ENCODE measurements around the gene ZNF620.
"Not testable (repeated sequence)": the region's sequence is repeated elsewhere in the genome, so short reads cannot be mapped to it uniquely, and the experiment has no call there.

The ZNF620 gene

GRCh38 chr3:40505599-40506462, at the start of gene ZNF620:
TSS of gene ZNF620 (plus strand) at chr3:40506039. CDS start at chr3:40506353, 314 bp downstream.
- no peak for DNase-seq

GRCh38 chr3:40456279-40456939, 49.4 kb upstream of the ZNF620 start:
- DNase-seq = no peak

- DNase-seq = peak; percentile 94
Observed at GRCh38 chr3:40456940-40457823, 48.7 kb upstream of the ZNF620 start, which contains the start of gene RPL14. TSS of gene RPL14 (plus strand) at chr3:40457339. CDS start at chr3:40457472, 133 bp downstream.

DNA sequence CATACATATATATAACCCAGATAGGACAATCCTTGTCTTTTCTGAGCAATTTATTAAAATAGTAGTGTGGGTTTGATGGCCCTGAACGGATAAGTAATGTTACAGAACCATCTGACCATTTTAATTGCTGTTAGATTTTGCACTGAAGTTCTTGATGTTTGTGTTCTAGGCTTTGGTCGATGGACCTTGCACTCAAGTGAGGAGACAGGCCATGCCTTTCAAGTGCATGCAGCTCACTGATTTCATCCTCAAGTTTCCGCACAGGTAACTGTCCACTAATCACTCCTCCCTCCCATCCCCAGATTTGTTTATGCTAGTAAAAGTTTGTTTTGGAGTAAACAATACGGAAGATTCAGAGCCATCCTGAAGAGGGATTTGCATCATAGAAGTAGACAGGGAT, 47.4 kb upstream of the ZNF620 start:
- no peak for DNase-seq

DNA sequence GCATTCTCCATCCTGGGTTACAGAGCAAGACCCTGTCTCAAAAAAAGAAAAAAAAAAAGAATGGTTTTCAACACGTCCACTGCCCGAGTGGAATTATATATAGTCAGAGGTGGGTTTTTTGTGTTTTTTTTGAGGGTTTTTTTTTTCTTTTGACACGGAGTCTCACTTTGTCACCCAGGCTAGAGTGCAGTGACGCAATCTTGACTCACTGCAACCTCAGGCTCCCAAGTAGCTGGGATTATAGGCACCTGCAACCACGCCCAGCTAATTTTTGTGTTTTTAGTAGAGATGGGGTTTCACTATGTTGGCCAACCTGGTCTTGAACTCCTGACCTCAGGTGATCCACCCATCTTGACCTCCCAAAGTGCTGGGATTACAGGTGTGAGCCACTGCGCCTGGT, 45.4 kb upstream of the ZNF620 start:
- DNase-seq = peak; percentile 48

- no peak for DNase-seq
Observed at GRCh38 chr3:40461161-40461560, 44.7 kb upstream of the ZNF620 start.

DNA sequence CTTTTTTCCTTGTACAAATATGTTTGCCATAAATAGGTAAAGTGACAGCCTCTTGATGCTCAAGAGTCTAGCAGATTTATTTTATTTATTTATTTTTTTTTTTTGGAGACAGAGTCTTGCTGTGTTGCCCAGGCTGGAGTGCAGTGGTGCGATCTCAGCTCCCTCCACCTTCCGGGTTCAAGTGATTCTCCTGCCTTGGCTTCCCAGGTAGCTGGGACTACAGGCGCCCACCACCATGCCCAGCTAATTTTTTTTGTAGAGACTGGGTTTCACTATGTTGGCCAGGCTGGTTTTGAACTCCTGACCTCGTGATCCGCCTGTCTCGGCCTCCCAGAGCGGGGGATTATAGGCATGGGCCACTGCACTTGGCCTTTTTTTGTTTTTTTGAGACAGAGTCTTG, 43.0 kb upstream of the ZNF620 start:
- DNase-seq = not testable (repeated sequence)

DNA sequence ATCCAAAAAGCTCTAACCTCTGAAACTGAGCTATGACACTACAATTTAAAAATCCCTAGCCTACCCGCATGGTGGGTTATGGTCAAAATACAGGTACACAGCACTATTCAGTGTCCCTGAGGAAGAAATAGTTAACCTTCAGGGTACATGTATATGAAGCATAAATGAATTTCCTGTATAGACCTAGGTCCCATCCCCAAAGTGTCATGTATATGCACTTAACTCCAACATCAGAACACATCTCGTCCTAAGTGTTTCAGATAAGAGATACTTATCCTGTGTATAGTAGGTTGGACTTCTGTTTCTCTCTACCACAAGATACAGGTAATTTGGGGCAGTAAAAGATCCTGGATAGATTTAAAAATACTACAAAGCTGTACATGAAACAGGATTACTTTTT, 42.3 kb upstream of the ZNF620 start:
- no peak for DNase-seq

DNA sequence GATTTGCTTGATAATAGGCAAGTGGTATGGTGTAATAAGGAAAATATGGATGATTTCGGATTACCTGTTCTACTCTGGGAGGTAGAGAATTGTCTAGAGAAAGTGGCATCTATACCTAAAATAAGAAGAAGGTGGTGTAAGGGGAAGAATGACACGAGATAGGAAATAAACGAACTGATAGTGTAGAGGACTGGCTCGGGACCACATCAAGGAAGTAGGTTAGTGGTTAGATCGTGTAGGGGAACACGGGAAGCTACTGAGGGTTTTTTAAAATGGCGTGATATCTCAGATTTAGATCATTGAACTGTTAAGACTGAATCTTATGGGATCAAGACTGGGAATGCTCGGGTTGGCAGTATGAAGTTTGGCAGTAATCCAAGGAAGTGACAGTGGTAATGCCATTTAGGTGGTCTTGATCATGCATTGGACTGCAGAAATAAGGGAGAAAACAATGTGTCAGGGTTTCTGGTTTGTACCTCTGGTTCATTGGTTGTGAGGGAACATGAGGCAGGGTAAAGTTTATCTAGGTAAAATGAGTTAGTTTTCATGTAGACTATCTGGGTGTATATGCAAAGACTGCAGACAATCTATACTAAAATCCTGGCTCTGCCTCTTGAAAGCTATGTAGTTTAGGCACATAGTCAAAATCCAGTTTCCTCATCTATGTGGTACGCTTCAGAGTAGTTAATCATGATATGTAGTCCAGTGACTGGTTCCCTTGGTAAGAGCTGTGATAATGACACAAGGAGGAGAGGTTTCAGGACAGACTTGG, 41.3 kb upstream of the ZNF620 start:
- DNase-seq = no peak

- DNase-seq = no peak
Observed at GRCh38 chr3:40465111-40465407, 40.8 kb upstream of the ZNF620 start.

GRCh38 chr3:40465456-40465855, 40.4 kb upstream of the ZNF620 start:
- no peak for DNase-seq

DNA sequence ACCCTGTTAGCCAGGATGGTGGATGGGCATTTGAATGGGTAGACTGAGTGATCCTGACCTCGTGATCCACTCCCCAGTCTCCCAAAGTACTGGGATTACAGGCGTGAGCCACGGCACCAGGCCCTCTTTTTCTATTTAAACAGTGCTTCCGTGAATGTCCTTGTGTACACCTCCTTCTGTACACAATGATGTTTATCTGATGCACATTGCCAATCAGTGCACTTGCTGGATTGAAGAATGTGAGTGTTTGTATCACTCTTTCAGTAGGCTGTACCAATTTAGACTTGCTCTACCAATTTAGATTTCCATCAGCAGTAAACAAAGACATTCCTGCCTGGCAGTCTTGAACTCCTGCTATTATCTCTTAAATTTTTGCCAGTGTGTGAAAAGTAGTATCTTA, 37.8 kb upstream of the ZNF620 start:
- no peak for DNase-seq

DNA sequence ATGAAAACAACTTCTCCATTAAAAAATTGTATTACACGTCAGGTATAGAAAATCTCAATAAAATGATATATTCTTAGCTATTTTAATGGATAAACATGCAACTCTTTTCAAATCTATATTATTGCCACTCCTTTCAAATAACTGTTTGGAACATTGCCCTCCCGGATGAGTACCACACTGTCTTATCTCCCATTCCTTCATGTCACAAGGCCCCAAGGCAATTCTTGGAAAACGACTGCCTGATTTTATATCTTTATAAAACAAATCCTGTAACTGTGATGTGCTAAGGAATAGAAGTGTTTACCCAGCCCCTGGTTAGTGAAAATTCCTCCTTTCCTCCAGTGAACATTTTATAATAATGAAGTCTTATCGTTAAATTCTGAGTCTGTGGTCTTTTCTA, 35.1 kb upstream of the ZNF620 start:
- DNase-seq = no peak

- DNase-seq = peak; percentile 66
Observed at GRCh38 chr3:40476478-40477470, 29.1 kb upstream of the ZNF620 start, which contains the start of gene ZNF619. TSS of gene ZNF619 (plus strand) at chr3:40477122. CDS start at chr3:40477980, 858 bp downstream.

GRCh38 chr3:40477666-40478065, 28.2 kb upstream of the ZNF620 start:
- DNase-seq = peak; percentile 45

DNA sequence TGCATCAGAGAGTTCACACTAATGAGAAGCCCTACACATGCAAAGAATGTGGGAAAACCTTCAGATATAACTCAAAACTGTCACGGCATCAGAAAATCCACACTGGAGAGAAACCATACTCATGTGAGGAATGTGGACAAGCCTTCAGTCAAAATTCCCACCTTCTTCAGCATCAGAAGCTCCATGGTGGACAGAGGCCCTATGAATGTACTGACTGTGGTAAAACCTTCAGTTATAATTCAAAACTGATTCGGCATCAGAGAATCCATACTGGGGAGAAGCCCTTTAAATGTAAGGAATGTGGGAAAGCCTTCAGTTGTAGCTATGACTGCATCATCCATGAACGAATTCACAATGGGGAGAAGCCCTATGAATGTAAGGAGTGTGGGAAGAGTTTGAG, 18.7 kb upstream of the ZNF620 start:
- no peak for DNase-seq

DNA sequence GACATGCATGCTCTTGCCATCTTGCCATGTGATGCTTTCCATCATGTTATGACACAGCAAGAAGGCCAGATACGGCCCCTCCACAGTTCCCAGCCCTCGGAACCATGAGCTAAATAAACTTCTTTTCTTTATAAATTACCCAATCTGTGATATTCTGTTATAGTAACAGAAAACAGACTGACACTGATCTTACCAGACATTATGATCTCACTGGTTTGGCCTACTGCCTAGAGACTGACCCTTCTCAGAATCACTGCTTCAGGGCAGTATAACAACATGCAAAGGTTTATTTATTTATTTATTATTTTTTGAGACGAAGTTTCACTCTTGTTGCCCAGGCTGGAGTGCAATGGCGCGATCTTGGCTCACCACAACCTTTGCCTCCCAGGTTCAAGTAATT, 14.9 kb upstream of the ZNF620 start:
- no peak for DNase-seq

- DNase-seq = no peak
Observed at GRCh38 chr3:40494698-40495097, 11.1 kb upstream of the ZNF620 start.

DNA sequence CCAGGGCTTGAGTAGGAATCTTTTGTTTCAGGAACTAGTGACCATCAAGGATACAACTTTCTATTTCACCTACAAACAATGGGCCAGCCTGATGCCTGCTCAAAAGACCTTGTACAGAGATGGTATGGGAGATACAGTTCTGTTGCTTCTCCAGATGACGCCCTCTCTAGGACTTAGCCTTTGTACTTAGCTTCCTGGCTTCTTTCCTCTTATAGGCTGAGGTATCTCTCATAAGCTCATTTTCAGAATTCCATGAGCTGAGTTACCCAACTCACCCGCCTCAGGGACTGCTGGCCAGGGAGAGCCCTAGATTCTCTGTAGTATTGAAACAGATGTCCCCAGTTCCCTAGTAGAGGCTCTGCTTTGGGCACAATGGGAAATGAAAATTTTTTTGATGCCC, 8.6 kb upstream of the ZNF620 start:
- no peak for DNase-seq

- no peak for DNase-seq
Observed at GRCh38 chr3:40499952-40500351, 5.9 kb upstream of the ZNF620 start.

DNA sequence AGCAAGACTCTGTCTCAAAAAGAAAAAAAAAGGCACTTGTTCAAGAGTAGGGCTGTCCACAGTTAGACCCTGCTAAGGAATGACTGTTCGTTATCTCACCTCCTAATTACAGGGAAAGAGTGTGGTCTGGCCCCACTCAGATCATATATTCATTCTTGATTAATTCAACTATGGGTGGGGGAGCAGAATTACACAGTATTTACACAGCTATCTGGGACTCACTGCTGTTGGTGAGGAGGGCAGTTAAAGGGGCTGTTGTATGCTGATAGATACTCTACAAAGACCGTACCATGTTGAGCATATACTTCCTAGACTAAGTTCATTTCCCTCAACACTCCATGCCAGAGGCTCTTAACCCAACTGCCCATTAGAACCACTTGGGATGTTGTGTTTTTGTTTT, 3.8 kb upstream of the ZNF620 start:
- DNase-seq = no peak
